Dendritic cell treated with granulocyte-macrophage colony-stimulating factor and Interleukin-4, amounts not matched to agents 40 ng/mL and 50 ng/mL, for 4 days (primary cell): Measurements from ENCODE around the gene ANKAR.
"Not testable (repeated sequence)": the region's sequence is repeated elsewhere in the genome, so short reads cannot be mapped to it uniquely, and the experiment has no call there.

ENCODE experiments used
- H3K27ac Mint-ChIP-seq: one replicate; pipeline ENCODE4 v1.8.0; 2022; ENCODE audit warnings: mild to moderate bottlenecking, mixed read lengths
- H3K27me3 Mint-ChIP-seq: one replicate; pipeline ENCODE4 v1.8.0; 2022; ENCODE audit warnings: mild to moderate bottlenecking, mixed read lengths
- H3K36me3 Mint-ChIP-seq: one replicate; pipeline ENCODE4 v1.8.0; 2022; ENCODE audit warnings: low read depth, mixed read lengths
- H3K4me1 Mint-ChIP-seq: one replicate; pipeline ENCODE4 v1.8.0; 2022; ENCODE audit warnings: low read depth, mixed read lengths
- H3K4me3 Mint-ChIP-seq: one replicate; pipeline ENCODE4 v1.8.0; 2022; ENCODE audit warnings: mild to moderate bottlenecking, moderate library complexity, mixed read lengths
- H3K9me3 Mint-ChIP-seq: one replicate; pipeline ENCODE4 v1.8.0; 2022; ENCODE audit warnings: mixed read lengths
- intact Hi-C: fragments of 100-400 bp; cut with micrococcal nuclease; formaldehyde crosslinking; loops from one replicate; pipeline ENCODE4 v1.15.0; 2022

Gene ANKAR

DNA sequence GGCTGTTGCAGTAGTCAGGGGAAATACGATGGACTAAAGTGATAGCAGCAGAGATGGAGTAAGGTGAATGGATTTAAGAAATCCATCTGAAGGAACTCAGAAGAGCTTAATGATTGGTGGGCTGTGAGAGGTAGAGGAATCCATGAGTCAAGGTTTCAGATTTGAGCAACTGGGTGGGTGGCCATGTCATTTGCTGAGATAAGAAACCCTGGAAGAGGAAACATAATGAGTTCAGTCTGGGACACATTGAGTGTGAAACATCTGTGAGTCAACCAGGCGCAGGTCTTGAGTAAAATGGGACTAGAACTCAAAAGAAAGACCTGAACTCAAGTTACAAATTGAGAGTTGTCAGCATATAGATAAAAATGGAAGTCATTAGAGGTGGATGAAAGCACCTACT, 32.9 kb upstream of the ANKAR start:
- Mint-ChIP-seq H3K4me3 (no peak overlapping the region), H3K9me3 (no peaks in the 10 kb centered on the region), H3K36me3 (no peaks in the 10 kb centered on the region), H3K27ac (no peak overlapping the region), H3K27me3 (no peaks in the 10 kb centered on the region), H3K4me1 (no peaks in the 10 kb centered on the region)
- intact Hi-C loops, result no loop called here

DNA sequence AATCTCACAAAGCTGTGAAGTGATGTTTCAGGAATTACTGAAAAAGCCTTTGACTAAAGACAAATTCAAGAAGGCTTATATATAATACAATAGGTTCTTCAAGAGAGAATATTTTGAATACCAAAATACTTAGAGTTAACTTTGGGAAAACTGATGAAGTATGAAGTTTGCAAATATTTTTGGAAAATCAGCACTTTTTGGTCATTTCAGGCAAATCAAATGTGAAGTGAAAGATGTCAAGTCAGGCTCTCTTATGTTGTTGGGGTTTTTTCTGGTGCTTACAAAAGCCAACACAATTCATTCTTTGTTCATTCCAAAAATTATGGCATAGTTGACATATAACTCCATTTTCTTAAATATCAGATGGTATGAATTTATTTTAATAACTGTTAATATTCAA, 27.9 kb upstream of the ANKAR start:
- H3K36me3 Mint-ChIP-seq, result no peaks in the 10 kb centered on the region
- H3K9me3 Mint-ChIP-seq, result peaks cover 9% of the 10 kb centered on the region
- intact Hi-C loops, result no loop called here
- no peaks in the 10 kb centered on the region for H3K4me1 Mint-ChIP-seq
- no peaks in the 10 kb centered on the region for H3K27me3 Mint-ChIP-seq
- H3K4me3 Mint-ChIP-seq, result no peak overlapping the region
- no peak overlapping the region for H3K27ac Mint-ChIP-seq

DNA sequence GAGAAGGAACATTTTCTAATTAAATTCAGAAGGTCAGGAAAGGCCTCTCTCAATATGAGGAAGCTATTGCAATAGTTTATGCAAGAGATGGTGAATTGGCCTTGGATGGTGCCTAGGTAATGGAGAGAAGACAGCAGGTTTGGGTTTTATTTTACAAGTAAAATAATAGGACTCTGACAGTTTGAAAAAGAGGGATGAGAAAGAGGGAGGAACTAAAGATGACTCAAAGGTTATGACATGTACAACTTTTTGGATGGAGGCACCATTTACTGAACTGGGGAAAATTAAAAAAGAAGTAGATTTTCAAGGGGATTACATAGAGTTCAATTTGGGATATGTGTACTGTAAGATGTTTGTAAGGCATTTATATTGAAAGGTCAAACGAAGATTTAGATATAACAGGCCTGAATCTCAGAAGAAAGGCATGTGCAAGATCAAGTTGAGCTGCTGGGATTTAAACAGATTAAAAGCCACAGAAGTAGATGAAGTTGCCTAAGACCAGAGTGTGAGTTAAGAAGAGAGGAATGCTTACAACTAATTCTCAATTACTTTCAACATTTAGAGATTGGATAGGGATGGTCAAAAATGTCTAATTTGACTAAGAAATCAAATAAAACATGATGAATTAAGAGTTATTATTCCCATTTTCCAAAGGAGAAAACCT, 25.5 kb upstream of the ANKAR start:
- Mint-ChIP-seq H3K27ac (no peak overlapping the region), H3K27me3 (no peaks in the 10 kb centered on the region), H3K36me3 (no peaks in the 10 kb centered on the region), H3K4me1 (no peaks in the 10 kb centered on the region), H3K9me3 (peaks cover 22% of the 10 kb centered on the region), H3K4me3 (no peak overlapping the region)
- intact Hi-C loops, result no loop called here

DNA sequence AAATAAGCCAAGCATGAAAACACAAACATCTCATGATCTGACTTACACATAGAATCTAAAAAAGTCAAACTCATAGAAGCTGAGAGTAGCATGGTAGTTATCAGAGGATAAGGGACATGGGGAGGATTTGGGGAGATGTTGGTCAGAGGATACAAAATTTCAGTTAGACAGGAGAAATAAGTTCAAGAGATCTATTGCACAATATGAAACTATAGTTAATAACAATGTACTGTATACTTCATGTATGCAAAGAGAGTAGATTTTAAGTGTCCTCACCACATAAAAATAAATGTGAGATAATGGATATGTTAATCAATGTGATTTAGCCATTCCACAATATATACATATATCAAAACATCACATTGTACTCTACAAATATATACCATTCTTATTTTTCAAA, 23.2 kb upstream of the ANKAR start:
- H3K27me3 Mint-ChIP-seq, result no peaks in the 10 kb centered on the region
- intact Hi-C loops, result no loop called here
- no peaks in the 10 kb centered on the region for H3K36me3 Mint-ChIP-seq

DNA sequence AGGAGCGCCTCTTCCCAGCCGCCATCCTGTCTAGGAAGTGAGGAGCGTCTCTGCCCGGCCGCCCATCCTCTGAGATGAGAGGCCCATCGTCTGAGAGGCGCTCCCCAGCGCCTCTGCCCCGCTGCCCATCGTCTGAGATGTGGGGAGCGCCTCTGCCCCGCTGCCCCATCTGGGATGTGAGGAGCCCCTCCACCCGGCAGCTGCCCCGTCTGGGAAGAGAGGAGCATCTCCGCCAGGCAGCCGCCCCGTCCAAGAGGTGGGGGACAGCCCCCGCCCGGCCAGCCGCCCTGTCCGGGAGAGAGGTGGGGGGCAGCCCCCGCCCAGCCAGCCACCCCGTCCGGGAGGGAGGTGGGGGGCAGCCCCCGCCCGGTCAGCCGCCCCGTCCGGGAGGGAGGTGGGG, 21.0 kb upstream of the ANKAR start:
- H3K27ac Mint-ChIP-seq, H3K27me3 Mint-ChIP-seq, intact Hi-C loops, H3K4me3 Mint-ChIP-seq, H3K36me3 Mint-ChIP-seq, H3K4me1 Mint-ChIP-seq: not testable (repeated sequence)
- H3K9me3 Mint-ChIP-seq, result peaks cover 22% of the 10 kb centered on the region

More for the DNA sequence above, 23.2 kb upstream of the ANKAR start:
- peaks cover 22% of the 10 kb centered on the region for H3K9me3 Mint-ChIP-seq
- no peak overlapping the region for H3K4me3 Mint-ChIP-seq
- H3K4me1 Mint-ChIP-seq, result no peaks in the 10 kb centered on the region
- H3K27ac Mint-ChIP-seq, result no peak overlapping the region

DNA sequence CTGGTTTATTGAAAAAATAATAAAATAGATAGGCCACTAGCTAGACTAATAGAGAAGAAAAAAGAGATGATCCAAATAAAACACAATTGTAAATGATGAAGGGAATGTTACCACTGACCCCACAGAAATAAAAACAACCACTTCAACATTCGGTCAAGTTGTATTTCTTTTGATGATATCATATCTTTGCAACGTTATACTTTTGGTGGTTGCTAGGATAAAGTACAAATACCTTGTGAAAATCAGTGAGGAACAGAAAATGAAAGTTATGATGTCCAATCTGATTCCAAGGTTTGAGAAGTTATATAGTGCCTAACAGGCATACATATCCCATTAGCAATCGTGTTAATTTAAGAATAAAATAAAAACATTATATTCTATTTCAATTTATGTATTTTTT, 19.8 kb upstream of the ANKAR start:
- H3K4me1 Mint-ChIP-seq, result peaks cover 15% of the 10 kb centered on the region
- H3K4me3 Mint-ChIP-seq, result no peak overlapping the region
- H3K27me3 Mint-ChIP-seq, result no peaks in the 10 kb centered on the region
- intact Hi-C loops, result no loop called here
- H3K36me3 Mint-ChIP-seq, result no peaks in the 10 kb centered on the region
- H3K27ac Mint-ChIP-seq, result no peak overlapping the region
- peaks cover 22% of the 10 kb centered on the region for H3K9me3 Mint-ChIP-seq

DNA sequence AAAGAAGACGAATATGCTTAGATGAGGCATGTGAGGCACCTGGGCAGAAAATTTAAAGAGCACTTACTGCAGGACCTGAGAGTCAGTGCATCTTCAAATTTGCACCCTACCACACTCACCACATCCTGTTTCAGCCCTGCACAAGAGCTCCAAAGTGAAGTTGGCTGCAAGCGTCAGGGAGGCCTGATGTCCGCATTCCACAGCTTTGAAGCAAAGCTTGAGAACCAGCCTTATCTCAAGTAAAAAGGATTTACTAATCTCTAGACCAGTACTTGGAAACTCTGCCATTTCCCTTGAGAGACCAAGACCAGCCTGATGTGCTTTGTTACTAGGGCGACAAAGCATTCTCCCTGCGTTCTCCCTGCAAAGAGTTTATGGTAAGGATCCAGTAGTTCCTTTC, 16.6 kb upstream of the ANKAR start:
- H3K27me3 Mint-ChIP-seq, result no peaks in the 10 kb centered on the region
- no peaks in the 10 kb centered on the region for H3K36me3 Mint-ChIP-seq
- H3K27ac Mint-ChIP-seq, result peak overlapping the region; percentile 66
- intact Hi-C loops, result no loop called here
- H3K9me3 Mint-ChIP-seq, result peaks cover 7% of the 10 kb centered on the region
- peaks cover 15% of the 10 kb centered on the region for H3K4me1 Mint-ChIP-seq
- H3K4me3 Mint-ChIP-seq, result no peak overlapping the region

DNA sequence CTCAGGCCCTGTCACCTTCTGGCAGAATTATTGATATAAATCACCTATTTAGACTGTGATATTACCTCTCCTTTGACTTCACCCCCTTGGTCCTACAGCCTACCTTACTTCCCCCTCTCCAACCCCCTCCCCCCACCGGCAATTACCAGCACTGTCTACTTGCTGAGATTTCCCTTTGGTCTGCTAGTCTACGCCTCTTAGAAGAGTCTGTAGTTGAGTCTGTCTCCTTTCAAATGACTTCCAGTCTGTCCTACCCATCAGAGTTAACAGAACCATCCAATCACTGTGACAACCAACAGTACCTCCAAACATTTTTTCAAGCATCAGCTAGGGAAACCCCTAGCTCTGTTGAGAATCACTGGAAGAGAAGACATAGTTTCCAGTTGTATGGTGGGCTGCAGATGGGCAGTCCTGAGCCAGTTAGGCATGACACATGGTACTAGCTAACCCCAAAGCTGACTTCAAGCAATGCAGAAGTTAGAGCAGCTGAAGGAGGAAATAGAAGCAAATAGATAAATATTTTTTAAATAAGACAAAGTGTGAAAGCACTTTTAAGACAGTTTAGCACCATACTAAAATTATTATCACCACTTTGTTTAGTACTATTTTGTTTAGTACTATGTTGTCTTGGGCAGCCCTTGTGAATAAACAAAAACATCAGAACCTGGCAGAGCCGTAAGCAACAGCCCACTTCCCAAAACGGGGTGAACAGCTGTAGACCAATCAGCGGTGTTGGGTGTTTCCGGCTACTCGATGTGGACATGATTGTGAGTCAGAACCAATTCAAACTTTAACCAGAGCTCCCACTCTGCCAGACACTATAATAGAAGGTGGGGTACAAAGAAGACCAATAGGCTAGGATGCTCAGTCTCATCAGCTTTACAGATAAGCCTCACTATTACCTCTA, 15.9 kb upstream of the ANKAR start:
- peaks cover 17% of the 10 kb centered on the region for H3K4me1 Mint-ChIP-seq
- no peaks in the 10 kb centered on the region for H3K27me3 Mint-ChIP-seq
- intact Hi-C loops, result no loop called here
- no peak overlapping the region for H3K4me3 Mint-ChIP-seq
- H3K27ac Mint-ChIP-seq, result peak overlapping the region; percentile 66
- no peaks in the 10 kb centered on the region for H3K36me3 Mint-ChIP-seq
- H3K9me3 Mint-ChIP-seq, result no peaks in the 10 kb centered on the region

DNA sequence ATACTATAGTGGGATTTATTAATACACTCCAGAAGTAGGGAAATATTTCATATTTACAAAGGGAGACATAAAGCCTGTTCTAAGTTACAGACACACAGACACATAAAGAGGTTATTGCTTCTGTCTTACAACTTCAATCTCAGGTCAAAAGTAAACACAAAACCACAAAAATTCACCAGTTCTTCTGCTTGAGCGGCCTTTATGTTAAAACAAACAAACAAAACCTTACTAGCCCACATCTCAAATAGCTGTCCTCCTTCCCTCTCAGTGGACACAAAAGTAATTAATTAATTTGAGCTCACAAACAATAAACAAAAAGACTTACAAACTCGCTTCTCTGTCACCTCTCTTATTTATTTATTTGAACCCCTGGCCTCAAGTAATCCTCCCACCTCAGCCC, 14.7 kb upstream of the ANKAR start:
- Mint-ChIP-seq H3K27ac (no peak overlapping the region), H3K4me1 (peaks cover 20% of the 10 kb centered on the region), H3K36me3 (peaks cover 5% of the 10 kb centered on the region), H3K27me3 (no peaks in the 10 kb centered on the region), H3K4me3 (no peak overlapping the region), H3K9me3 (no peaks in the 10 kb centered on the region)
- intact Hi-C loops, result loop anchor here (2.0 to 5.0 kb wide), 4 partner anchors 103 to 663 kb away; partner anchors contain the start of genes ORMDL1, OSGEPL1 and PMS1

DNA sequence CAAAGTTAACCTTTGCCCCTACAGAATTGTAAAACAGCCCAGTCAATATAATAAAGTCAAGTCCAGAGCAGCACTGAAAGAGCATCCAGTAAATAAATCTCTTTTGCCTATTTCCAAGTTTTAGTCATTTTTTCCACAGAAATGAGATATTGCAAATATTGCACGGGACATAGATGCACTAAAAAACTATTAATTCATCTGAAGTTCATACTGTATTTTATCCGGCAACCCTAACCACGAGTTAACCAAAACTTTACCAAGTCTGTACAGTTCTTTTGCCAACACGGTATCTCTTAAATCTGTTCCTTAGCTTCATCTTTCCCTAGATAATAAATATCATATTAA, 13.7 kb upstream of the ANKAR start:
- Mint-ChIP-seq H3K27me3 (no peaks in the 10 kb centered on the region), H3K36me3 (peaks cover 6% of the 10 kb centered on the region), H3K9me3 (no peaks in the 10 kb centered on the region), H3K4me1 (peaks cover 20% of the 10 kb centered on the region), H3K4me3 (no peak overlapping the region), H3K27ac (no peak overlapping the region)
- intact Hi-C loops, result loop anchor here (1.0 to 5.0 kb wide), 6 partner anchors 14 to 662 kb away; partner anchors contain the start of genes ANKAR, ORMDL1, OSGEPL1 and PMS1

DNA sequence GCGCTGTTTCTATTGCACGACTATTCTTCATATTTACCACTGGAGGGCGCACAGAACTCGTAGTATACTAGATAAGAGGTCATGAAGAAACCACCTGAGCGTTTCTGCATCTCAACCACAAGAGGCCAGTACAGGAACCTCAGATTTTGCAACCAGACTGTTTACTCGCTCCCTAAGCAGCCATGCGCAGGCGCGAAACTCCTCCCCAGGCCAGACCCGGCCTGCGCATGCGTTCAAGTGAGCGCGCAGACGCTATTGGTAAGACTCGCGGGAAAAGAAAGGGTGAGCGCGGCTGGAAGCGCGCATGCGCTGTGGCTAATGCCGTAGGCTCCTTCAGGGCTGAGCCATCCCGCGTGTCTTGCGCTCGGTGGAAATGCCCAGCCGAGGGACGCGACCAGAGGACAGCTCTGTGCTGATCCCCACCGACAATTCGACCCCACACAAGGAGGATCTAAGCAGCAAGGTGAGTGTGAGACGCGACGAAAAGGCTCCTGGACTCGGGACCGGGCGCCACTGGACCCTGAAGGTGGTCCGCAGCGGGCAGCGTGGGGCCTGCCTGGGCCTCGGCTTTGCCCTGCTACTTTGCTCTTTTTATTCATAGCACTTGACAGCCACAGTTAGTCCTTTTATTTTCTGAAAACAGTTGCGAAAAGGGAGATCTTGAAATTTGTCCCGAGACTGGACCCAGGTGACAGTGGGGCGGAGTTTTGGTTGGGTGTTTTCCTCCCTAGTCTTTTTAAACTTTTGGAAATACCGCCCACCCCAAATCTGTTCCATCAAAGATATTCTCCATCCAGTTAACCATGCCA, 13.1 kb upstream of the ANKAR start, which contains the start of gene ASNSD1:
ASNSD1 (plus strand) TSS at position 312 of the 809 bp plus-strand sequence. CDS start 4,674 bp downstream, outside the sequence.
- Mint-ChIP-seq H3K36me3 (peaks cover 12% of the 10 kb centered on the region), H3K27me3 (no peaks in the 10 kb centered on the region), H3K9me3 (no peaks in the 10 kb centered on the region), H3K4me1 (peaks cover 20% of the 10 kb centered on the region), H3K4me3 (no peak within 1 kb of the TSS), H3K27ac (no peak within 1 kb of the TSS)
- intact Hi-C loops, result loop anchor here (1.0 to 5.0 kb wide), 6 partner anchors 13 to 661 kb away; partner anchors contain the start of genes ANKAR, ORMDL1, OSGEPL1 and PMS1

DNA sequence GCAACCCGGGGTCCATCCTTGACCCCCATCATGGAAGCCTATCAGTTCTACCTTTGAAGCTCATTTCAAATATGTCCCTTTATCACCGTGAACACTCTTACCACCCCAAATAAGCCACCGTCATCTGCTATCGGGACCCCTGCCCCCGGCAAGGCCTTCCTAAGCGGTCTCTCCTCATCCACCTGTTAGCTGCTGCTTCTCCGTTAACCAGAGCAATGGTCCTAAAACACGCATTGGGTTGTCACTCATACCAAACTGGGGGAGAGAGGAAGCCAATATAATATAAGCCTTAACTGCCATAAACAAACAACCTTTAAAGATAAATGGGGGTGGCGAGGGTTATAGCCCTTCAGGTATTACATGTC, 12.5 kb upstream of the ANKAR start:
- no peaks in the 10 kb centered on the region for H3K9me3 Mint-ChIP-seq
- H3K27ac Mint-ChIP-seq, result no peak overlapping the region
- intact Hi-C loops, result loop anchor here (1.0 to 5.0 kb wide), 6 partner anchors 12 to 660 kb away; partner anchors contain the start of genes ANKAR, ORMDL1, OSGEPL1 and PMS1
- H3K4me1 Mint-ChIP-seq, result peaks cover 20% of the 10 kb centered on the region
- no peaks in the 10 kb centered on the region for H3K27me3 Mint-ChIP-seq
- H3K4me3 Mint-ChIP-seq, result no peak overlapping the region
- H3K36me3 Mint-ChIP-seq, result peaks cover 17% of the 10 kb centered on the region

DNA sequence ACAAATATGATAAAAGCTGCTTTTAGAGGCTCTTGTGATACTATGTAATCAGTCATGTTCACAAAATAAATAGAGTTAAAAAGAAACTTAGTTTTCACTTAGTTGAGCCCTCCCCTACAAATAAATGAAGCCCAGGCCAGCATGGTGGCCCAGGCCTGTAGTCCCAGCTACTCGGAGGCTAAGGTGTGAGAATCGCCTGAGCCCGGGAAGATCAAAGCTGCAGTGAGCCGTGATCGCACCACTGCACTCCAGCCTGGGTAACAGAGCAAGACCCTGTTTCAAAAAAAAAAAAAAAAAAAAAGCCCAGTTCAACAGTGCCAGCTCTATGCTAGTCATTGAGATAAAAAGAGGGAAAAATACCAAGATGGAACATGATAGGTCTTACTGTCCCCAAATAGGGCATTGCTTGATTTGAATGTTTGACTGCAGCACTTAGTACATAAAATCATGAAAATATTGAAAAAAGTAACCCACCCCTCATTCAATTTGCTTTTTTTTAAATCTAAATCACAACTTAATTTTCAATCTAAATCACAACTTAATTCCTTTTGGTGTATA, 11.7 kb upstream of the ANKAR start:
- peaks cover 20% of the 10 kb centered on the region for H3K4me1 Mint-ChIP-seq
- peaks cover 26% of the 10 kb centered on the region for H3K36me3 Mint-ChIP-seq
- no peaks in the 10 kb centered on the region for H3K9me3 Mint-ChIP-seq
- no peak overlapping the region for H3K27ac Mint-ChIP-seq
- intact Hi-C loops, result loop anchor here (5.0 kb wide), 3 partner anchors 100 to 660 kb away; partner anchors contain the start of genes ORMDL1, OSGEPL1 and PMS1
- no peaks in the 10 kb centered on the region for H3K27me3 Mint-ChIP-seq
- H3K4me3 Mint-ChIP-seq, result no peak overlapping the region
